SK-N-MC (cell line): ENCODE results near the gene IMPA2.

Source experiments
- EZH2 ChIP-seq: fragments of 200-600 bp; sonication (generic); IDR thresholded peaks from one replicate; pipeline ENCODE4 v1.6.1; 2017; ENCODE audit warnings: antibody characterized with exemption
- POLR2AphosphoS5 ChIP-seq: IDR thresholded peaks from 2 replicates; pipeline ENCODE4 v1.6.1; 2012; ENCODE audit warnings: mild to moderate bottlenecking, low read depth, low read length, borderline replicate concordance

- TF ChIP-seq POLR2AphosphoS5 (no peak), EZH2 (no peak)
Observed at GRCh38 chr18:12013186-12013916, 32.0 kb downstream of the IMPA2 start.
